Astrocyte of the cerebellum (primary cell): ENCODE results near the gene NUP153.
"Not testable (repeated sequence)": the region's sequence is repeated elsewhere in the genome, so short reads cannot be mapped to it uniquely, and the experiment has no call there.

Source experiments
- DNase-seq: peaks from one replicate; pipeline ENCODE4 v3.0.0-alpha.2; 2011; ENCODE audit warnings: low read depth
- H3K4me3 ChIP-seq: 2 replicates; pipeline ENCODE4 v1.5.1; 2011; ENCODE audit warnings: mild to moderate bottlenecking, low read depth, low read length, moderate library complexity
- CTCF ChIP-seq: IDR thresholded peaks from 2 replicates; pipeline ENCODE4 v1.5.1; 2012; ENCODE audit warnings: low read length, low read depth, moderate library complexity, mild to moderate bottlenecking; ENCODE audit errors: missing control alignments
- in situ Hi-C: cut with HindIII; loops from 2 replicates; pipeline ENCODE4 v1.10.0; 2017; ENCODE audit warnings: low sequenced_read_pairs

NUP153 gene

GRCh38 chr6:17737704-17738252, 31.1 kb upstream of the NUP153 start:
- no peak overlapping the region for H3K4me3 ChIP-seq
- DNase-seq, result no peak
- in situ Hi-C loops, result no loop called here
- TF ChIP-seq CTCF, result no peak

DNA sequence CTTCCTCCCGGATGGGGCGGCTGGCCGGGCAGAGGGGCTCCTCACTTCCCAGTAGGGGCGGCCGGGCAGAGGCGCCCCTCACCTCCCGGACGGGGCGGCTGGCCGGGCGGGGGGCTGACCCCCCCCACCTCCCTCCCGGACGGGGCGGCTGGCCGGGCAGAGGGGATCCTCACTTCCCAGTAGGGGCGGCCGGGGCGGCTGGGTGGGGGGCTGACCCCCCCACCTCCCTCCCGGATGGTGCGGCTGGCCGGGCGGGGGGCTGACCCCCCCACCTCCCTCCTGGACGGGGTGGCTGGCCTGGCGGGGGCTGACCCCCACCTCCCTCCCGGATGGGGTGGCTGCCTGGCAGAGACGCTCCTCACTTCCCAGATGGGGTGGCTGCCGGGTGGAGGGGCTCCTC, 28.6 kb upstream of the NUP153 start:
- in situ Hi-C loops, H3K4me3 ChIP-seq, DNase-seq: not testable (repeated sequence)

GRCh38 chr6:17730078-17730704, 23.5 kb upstream of the NUP153 start:
- no peak for TF ChIP-seq CTCF
- in situ Hi-C loops, result no loop called here
- no peak for DNase-seq
- H3K4me3 ChIP-seq, result no peak overlapping the region

DNA sequence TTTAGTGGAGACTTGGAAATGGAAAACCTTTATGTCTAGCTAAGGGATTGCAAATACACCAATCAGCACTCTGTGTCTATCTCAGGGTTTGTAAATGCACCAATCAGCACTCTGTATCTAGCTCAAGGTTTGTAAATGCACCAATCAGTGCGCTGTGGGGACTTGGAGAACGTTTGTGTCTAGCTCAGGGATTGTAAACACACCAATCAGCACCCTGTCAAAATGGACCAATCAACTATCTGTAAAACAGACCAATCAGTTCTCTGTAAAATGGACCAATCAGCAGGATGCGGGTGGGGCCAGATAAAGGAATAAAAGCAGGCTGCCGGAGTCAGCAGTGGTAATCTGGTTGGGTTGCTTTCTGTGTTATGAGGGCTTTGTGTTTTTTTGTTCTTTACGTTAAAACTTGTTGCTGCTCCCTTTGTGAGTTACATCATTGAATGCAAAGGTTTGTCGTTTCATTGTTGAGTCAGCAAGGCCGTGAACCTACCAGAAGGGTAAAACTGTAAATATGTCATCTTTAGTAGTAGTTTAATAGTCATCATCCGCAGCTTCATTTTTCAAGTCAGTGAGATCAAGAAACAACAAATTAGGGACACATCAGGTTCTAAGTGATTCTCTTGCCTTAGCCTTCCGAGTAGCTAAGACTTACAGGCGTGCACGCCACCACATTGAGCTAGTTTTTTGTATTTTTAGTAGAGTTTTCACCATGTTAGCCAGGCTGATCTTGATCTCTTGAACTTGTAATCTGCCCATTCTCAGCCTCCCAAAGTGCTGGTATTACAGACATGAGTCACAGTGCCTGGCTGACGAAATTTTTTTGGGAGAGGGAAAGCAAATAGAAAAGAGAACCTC, 22.7 kb upstream of the NUP153 start:
- no peak overlapping the region for H3K4me3 ChIP-seq
- in situ Hi-C loops, result no loop called here
- no peak for TF ChIP-seq CTCF
- DNase-seq, result no peak

GRCh38 chr6:17728551-17729222, 22.0 kb upstream of the NUP153 start:
- in situ Hi-C loops, result no loop called here
- no peak for TF ChIP-seq CTCF
- DNase-seq, result no peak
- H3K4me3 ChIP-seq, result no peak overlapping the region

- in situ Hi-C loops, result no loop called here
- no peak for TF ChIP-seq CTCF
Observed at GRCh38 chr6:17725083-17725482, 18.4 kb upstream of the NUP153 start.

More at GRCh38 chr6:17725083-17725482, 18.4 kb upstream of the NUP153 start:
- no peak for DNase-seq
- no peak overlapping the region for H3K4me3 ChIP-seq
